Measurements from ENCODE around the gene ZNF738. TPM values are rescaled to one million over a fixed set of nuclear protein-coding genes. Genes with fewer than 3 reads are reported as not detected.

The ZNF738 gene
- total RNA-seq, 6 experiments from 2014 or later, result 4.2 to 6.7 (median 4.9) TPM

GRCh38 chr19:21423057-21424041 lies 64.5 kb downstream of the ZNF738 start:
- no peak overlapping the region for H3K4me3 Mint-ChIP-seq
- peaks cover 69% of the 10 kb centered on the region for H3K36me3 Mint-ChIP-seq (ENCODE audit: low read depth)
- no peak for DNase-seq
- H3K27me3 Mint-ChIP-seq (ENCODE audit: insufficient read depth), result peaks cover 1% of the 10 kb centered on the region; the same call in 1 of the 2 replicates
- H3K4me1 Mint-ChIP-seq (ENCODE audit: low read depth), result no peaks in the 10 kb centered on the region
- TF ChIP-seq CTCF (IDR thresholded peaks at IDR 0.05), result no peak
- no peak overlapping the region for H3K27ac Mint-ChIP-seq
- H3K9me3 Mint-ChIP-seq, result peaks cover 81% of the 10 kb centered on the region

Other genes starting within 250 kb of the ZNF738 start
- 1 to 10 TPM; 4.0 to 6.8 (median 5.4) TPM for gene ZNF431, start 217.0 kb upstream of the ZNF738 start, total RNA-seq (2021; fragmentation: NEBNext Ultra II Directional; extraction: Animal tissue kit (Norgen Biotek cat#: 25700))
- 1 to 10 TPM; 3.8 to 4.8 (median 4.2) TPM for gene ZNF708, start 29.6 kb upstream of the ZNF738 start, total RNA-seq (2021; fragmentation: NEBNext Ultra II Directional; extraction: Animal tissue kit (Norgen Biotek cat#: 25700))
- 1 to 10 TPM; 4.1 to 5.1 (median 4.3) TPM for gene ZNF493, start 38.1 kb downstream of the ZNF738 start, total RNA-seq (2021; fragmentation: NEBNext Ultra II Directional; extraction: Animal tissue kit (Norgen Biotek cat#: 25700))
- gene ZNF429, start 146.6 kb downstream of the ZNF738 start, total RNA-seq (2021; fragmentation: NEBNext Ultra II Directional; extraction: Animal tissue kit (Norgen Biotek cat#: 25700)), result 1 to 10 TPM; 5.4 to 7.6 (median 6.7) TPM